ENCODE data around the gene SIGMAR1. TPM values are rescaled to one million over a fixed set of nuclear protein-coding genes. Genes with fewer than 3 reads are reported as not detected.

Gene SIGMAR1
- total RNA-seq, 2 donors from 2014 or later, result 103 to 142 TPM

- H3K27me3 ChIP-seq (replicated peaks; ENCODE audit: insufficient read depth), result no peaks in the 10 kb centered on the region
- H3K36me3 ChIP-seq, result no peaks in the 10 kb centered on the region
- H3K4me3 ChIP-seq, result no peak overlapping the region
- H3K27ac ChIP-seq, result no peak overlapping the region
- no peak for DNase-seq (ENCODE audit: low spot score)
- over 99% methylated on average over 5 of the region's 5 CpGs for WGBS
- no peaks in the 10 kb centered on the region for H3K9me3 ChIP-seq
- H3K4me1 ChIP-seq (replicated peaks), result peaks cover 7% of the 10 kb centered on the region
- intact Hi-C loops (cut with DNase I), result loop anchor here (5.0 kb wide), 1 partner anchor 32 kb away; no protein-coding TSS in a partner anchor
- TF ChIP-seq POLR2AphosphoS5 (IDR thresholded peaks at IDR 0.05) (no peak), POLR2A (IDR thresholded peaks at IDR 0.05) (no peak)
- TF ChIP-seq, protein P1, sequence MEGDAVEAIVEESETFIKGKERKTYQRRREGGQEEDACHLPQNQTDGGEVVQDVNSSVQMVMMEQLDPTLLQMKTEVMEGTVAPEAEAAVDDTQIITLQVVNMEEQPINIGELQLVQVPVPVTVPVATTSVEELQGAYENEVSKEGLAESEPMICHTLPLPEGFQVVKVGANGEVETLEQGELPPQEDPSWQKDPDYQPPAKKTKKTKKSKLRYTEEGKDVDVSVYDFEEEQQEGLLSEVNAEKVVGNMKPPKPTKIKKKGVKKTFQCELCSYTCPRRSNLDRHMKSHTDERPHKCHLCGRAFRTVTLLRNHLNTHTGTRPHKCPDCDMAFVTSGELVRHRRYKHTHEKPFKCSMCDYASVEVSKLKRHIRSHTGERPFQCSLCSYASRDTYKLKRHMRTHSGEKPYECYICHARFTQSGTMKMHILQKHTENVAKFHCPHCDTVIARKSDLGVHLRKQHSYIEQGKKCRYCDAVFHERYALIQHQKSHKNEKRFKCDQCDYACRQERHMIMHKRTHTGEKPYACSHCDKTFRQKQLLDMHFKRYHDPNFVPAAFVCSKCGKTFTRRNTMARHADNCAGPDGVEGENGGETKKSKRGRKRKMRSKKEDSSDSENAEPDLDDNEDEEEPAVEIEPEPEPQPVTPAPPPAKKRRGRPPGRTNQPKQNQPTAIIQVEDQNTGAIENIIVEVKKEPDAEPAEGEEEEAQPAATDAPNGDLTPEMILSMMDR (IDR thresholded peaks at IDR 0.05), result no peak
These were observed 32.4 kb upstream of the SIGMAR1 start for GRCh38 chr9:34669809-34670562.

DNA sequence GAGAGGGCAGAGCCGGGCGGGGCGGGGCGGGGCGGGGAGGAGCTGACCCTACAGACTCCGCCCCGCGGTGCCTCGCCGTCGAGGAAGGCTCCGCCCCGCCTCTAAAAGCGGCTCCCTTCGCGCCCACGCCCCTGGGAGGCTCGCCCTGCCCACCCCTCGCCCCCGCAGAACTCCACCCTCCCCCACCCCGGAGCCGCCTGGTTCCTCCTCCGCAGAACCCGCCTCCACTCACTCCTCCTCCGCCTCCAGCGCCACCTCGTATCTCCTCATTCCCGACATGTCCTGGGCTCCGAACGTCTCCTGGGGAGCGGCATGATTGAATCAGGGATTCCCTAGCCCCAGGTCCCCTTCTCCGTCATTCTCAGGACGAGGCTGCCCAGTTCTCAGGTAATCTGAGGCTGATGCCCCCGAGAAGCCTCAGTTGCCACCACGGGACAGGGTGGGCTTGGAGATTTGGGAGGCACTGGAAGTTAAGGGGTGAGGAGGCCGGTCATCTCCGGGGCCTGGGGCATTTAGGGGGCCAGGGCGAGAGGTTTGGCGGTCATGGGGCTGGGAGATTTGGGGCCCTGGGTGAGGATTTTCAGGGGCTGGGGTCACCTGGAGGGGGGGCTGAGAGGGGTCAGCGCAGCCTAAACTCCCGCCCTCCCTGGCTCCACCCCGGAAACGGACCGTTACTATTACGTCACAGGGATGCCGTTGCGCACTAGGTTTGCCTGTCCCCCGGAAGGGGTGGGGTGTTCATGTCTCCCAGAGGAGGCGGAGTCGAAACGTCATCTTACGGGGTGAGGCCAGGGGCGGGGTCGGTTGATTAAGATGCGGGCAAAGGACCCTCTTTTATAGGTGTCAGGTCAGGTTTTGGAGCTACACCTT lies 28.0 kb upstream of the SIGMAR1 start:
- peak overlapping the region; percentile 63 to 84 for H3K4me3 ChIP-seq
- peak overlapping the region; percentile 96 to 99 for H3K27ac ChIP-seq
- no peaks in the 10 kb centered on the region for H3K9me3 ChIP-seq
- DNase-seq (ENCODE audit: low spot score), result peak; percentile 95
- WGBS, result under 1% methylated on average over 55 of the region's 55 CpGs
- TF ChIP-seq, protein P1 (IDR thresholded peaks at IDR 0.05), result peak in 1 of 4 experiments; percentile 10
- TF ChIP-seq POLR2A (IDR thresholded peaks at IDR 0.05) (peak; percentile 69), POLR2AphosphoS5 (IDR thresholded peaks at IDR 0.05) (peak; percentile 92)
- no peaks in the 10 kb centered on the region for H3K27me3 ChIP-seq (replicated peaks; ENCODE audit: insufficient read depth)
- peaks cover 7% of the 10 kb centered on the region for H3K4me1 ChIP-seq (replicated peaks)
- intact Hi-C loops (cut with DNase I), result loop anchor here (5.0 kb wide), 1 partner anchor 37 kb away; no protein-coding TSS in a partner anchor
- no peaks in the 10 kb centered on the region for H3K36me3 ChIP-seq

- Histone ChIP-seq H3K4me3 (peak overlapping the region; percentile 63 to 84), H3K36me3 (no peaks in the 10 kb centered on the region), H3K9me3 (no peaks in the 10 kb centered on the region), H3K27ac (peak overlapping the region; percentile 96 to 99), H3K27me3 (replicated peaks; ENCODE audit: insufficient read depth) (no peaks in the 10 kb centered on the region), H3K4me1 (replicated peaks) (peaks cover 7% of the 10 kb centered on the region)
- intact Hi-C loops (cut with DNase I), result loop anchor here (5.0 kb wide), 1 partner anchor 37 kb away; no protein-coding TSS in a partner anchor
- 2% methylated on average over 18 of the region's 26 CpGs for WGBS
- TF ChIP-seq, protein P1 (IDR thresholded peaks at IDR 0.05), result peak in 1 of 4 experiments; percentile 34
- peak; percentile 16 for TF ChIP-seq POLR2A (IDR thresholded peaks at IDR 0.05)
- no peak for TF ChIP-seq POLR2AphosphoS5 (IDR thresholded peaks at IDR 0.05)
- DNase-seq (ENCODE audit: low spot score), result no peak
These were observed 27.4 kb upstream of the SIGMAR1 start for GRCh38 chr9:34665067-34665380.

- intact Hi-C loops (cut with DNase I), result loop anchor here (5.0 kb wide), 1 partner anchor 38 kb away; no protein-coding TSS in a partner anchor
- 25% methylated on average over 11 of the region's 18 CpGs for WGBS
These were observed 26.9 kb upstream of the SIGMAR1 start for GRCh38 chr9:34664281-34665066.

More at GRCh38 chr9:34664281-34665066, 26.9 kb upstream of the SIGMAR1 start:
- H3K27me3 ChIP-seq (replicated peaks; ENCODE audit: insufficient read depth), result no peaks in the 10 kb centered on the region
- peak; percentile 65 for DNase-seq (ENCODE audit: low spot score)
- peaks cover 7% of the 10 kb centered on the region for H3K4me1 ChIP-seq (replicated peaks)
- TF ChIP-seq, protein P1 (IDR thresholded peaks at IDR 0.05), result peak; percentile 19 to 72 (median 50)
- no peak for TF ChIP-seq POLR2A (IDR thresholded peaks at IDR 0.05)
- TF ChIP-seq POLR2AphosphoS5 (IDR thresholded peaks at IDR 0.05), result peak; percentile 25
- H3K27ac ChIP-seq, result peak overlapping the region; percentile 96 to 99
- H3K36me3 ChIP-seq, result no peaks in the 10 kb centered on the region
- H3K4me3 ChIP-seq, result peak overlapping the region; percentile 63 to 84
- H3K9me3 ChIP-seq, result no peaks in the 10 kb centered on the region
